NCI-H510A treated with DMSO at 0.1 percent for 48 hours (cell line): ENCODE data around the gene CCDC181.
"Not testable (repeated sequence)": the region's sequence is repeated elsewhere in the genome, so short reads cannot be mapped to it uniquely, and the experiment has no call there.

ENCODE experiments used
- DNase-seq: peaks from one replicate; lab custom pipeline; 2025; lab: John Stamatoyannopoulos, UW

Gene CCDC181

DNA sequence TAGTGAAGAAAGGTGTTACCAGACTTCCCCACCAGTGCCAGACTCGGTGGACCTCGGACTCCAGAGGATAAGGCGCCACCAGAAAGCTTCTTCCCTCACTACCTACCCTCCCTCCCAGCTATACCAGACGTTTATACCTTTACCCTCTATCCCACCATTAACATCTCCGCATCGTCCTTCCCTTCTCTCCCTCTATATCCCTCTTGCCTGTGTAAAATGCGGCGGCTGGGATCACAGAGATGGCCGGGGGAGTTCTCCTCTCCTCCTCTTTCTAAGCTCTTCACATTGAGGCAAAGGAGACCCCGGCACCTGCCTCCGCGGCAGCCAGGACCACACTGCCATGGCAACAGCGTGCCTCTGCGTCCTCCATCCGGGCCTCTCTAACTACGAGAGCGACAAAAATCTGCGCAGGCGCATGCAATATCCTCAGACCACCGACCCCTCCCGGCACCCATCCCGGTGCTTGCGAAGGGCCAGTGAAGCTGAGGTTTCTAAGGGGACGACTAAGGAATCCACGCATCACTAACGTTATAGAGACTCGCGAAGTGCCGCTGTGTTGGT, at the start of gene CCDC181:
Gene CCDC181 (minus strand): TSS at position 394 of the 561 bp plus-strand sequence. CDS start 2,547 bp downstream, outside the sequence.
- DNase-seq: peak; percentile 90

DNA sequence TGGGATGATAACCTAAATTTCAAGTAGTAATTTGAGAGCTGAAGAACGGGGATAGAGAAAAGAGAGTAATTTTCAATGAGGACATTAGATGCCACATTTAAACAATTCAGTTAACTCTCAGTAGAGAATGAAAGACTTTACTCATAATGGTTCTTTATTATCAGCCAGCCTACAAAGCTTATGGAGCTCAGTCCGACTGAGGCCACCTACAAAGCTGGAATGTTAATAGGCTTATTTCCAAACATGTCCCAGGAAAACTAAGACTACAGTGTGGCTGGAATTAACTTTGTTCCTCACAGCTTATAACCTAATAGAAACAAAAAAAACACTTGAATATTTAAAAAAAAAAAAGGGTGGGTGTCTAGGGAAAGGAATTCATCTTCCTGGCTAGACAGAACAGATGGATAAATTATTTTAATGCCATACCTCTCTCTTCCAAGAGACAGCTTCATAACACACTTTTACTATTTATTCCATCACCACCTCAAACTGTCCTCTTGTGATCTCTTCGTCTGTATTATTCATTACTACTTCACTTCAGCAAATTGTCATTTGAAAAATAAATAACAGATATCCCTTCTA, 48.6 kb upstream of the CCDC181 start:
- no peak for DNase-seq

- no peak for DNase-seq
These were observed 47.2 kb upstream of the CCDC181 start for GRCh38 chr1:169474302-169474995.

DNA sequence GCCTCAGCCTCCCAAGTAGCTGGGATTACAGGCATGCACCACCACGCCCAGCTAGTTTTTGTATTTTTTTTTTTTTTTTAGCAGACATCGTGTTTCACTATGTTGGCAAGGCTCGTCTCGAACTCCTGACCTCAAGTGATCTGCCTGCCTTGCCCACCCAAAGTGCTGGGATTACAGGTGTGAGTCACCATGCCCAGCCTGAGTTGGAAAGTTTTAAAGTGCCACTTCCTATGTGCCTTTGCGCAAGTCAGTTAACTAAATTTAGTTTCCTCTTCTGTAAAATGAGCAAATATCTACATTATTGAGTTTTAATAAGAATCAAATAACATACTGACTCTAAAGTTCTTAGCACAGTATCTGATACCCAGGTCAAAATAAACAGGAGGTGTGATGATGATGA, 46.1 kb upstream of the CCDC181 start:
- DNase-seq: no peak

DNA sequence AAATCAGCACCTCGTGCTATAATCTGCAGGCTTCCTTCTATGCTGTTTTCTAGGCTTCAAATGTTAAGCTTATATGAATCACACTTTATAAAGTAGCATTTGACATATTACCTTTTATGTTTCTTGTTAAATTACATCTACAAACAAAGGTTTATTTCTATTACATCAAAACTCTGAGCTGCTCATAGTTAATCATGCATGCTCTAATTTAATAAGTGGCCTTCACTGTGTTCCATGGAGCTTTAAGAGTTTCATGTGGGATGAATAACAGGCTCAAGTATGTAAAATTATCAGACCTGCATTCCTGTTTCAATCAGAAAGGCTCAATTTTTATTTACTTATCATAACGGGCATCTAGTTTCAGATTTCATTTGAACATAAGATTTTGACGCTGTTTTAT, 45.5 kb upstream of the CCDC181 start:
- no peak for DNase-seq

DNA sequence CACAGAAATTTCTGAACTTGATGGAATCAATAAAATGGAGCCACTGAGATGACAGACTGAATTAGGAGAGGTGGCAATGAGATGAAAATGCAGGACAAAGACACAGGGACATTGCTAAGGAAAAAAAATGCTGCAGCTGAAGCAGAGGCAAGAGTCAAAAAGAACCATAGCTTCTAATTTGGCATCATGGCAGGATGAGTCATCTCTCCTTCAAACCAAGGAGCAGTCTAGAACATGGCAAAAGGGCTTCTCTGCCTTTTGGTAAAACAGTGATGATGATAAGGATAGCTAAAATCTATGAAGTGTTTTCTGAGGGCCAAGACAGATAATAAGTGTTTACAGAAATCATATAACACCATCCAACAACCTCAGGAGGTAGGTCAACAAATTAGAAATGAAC, 41.7 kb upstream of the CCDC181 start:
- no peak for DNase-seq

- peak; percentile 36 for DNase-seq
These were observed 39.3 kb upstream of the CCDC181 start for GRCh38 chr1:169466259-169467230.

GRCh38 chr1:169465281-169465680, 38.0 kb upstream of the CCDC181 start:
- DNase-seq: no peak

GRCh38 chr1:169462385-169462784, 35.1 kb upstream of the CCDC181 start:
- DNase-seq: no peak

DNA sequence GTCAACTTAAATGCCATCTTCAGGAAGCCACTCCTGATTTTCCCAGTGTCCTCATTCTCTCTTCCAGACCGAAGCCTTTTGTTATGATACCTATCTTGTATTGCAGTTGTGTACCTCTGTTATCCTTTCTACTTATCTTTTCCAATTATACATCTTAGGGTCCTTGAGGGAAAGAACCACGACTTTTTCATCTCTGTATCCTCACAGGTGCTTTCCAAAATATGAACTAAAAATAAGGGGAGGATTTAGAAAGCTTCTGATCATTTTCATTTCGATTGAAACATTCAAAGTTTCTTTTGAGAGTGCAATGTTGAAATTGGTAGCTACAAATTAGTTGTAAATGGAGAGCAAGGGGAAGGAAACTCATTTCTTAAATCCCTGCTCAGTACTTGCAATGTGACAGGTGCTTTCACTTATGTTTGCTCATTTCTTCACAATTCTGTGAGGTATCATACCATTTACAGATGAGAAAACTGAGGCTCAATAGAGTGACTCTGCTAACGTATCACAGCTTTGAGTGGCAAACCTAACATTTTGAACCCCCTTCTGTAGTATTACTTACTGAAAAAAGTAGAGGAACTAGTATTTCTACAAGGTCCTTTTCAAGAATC, 34.2 kb upstream of the CCDC181 start:
- no peak for DNase-seq

DNA sequence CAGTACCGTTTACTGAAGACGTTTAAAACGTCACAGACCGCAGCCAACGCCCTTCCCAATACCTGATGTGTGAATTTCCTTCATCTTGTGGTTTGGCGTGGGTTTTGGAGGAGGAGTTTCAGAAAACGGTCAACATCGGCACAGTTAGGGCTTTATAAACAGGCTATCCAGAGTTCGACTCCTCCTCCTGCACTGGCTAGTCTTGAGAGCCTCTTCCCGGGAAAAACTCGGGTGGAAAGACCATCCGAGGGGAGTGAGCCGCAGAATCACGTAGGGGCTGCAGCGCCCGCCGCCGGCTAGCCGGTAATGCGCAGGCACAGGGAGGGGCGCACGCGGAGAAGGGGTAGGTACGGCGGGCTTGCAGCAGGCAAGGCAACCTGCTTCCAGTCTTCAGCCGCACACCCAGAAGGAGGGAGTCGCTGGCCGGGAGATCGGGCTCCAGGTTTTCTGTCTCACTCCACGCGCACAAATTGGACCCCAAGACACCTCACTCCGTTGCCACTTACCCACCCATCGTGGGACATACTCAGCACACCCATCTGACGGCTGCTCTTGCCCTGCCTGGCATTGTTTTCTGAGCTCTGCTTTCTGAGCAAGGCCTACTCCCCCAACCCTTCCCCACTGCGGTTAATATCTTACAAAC, 33.0 kb upstream of the CCDC181 start:
- DNase-seq: no peak

DNA sequence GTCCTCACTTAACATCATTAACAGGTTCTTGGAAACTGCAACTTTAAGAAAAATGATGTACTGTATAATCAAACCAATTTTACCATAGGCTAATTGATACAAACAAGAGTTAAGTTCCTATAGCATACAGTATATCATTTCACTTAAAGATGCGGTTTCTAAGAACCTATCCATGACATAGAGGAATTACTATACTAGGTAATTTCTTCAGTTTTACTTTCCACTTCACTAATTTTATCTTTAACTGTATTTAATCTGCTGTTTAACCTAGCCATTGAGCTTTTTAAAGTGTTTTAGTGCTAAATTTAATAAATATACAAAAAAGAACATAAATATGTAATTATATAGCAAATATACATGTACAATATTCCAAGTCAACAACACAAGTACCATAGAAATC, 30.2 kb upstream of the CCDC181 start:
- no peak for DNase-seq

GRCh38 chr1:169456029-169456428, 28.8 kb upstream of the CCDC181 start:
- DNase-seq: no peak

DNA sequence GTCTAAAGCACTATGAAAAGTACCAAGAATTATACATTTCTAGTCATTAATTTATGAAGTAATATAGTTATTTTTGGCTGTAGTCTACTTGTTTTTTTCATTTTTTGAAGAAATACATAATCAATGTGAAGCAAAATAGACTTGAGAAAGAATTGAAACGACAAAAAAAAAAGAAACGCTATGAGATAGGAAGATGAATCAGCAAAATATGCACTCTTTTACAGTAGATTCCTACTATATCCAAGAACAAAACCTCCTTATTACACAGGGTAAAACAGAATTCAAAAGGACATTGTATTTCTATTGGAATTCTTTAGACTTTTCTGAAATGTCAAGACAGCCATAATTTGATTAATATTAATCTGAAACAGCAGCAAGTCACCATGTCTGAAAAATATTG, 25.6 kb upstream of the CCDC181 start:
- no peak for DNase-seq

- DNase-seq: no peak
These were observed 24.0 kb upstream of the CCDC181 start for GRCh38 chr1:169451218-169451824.

DNA sequence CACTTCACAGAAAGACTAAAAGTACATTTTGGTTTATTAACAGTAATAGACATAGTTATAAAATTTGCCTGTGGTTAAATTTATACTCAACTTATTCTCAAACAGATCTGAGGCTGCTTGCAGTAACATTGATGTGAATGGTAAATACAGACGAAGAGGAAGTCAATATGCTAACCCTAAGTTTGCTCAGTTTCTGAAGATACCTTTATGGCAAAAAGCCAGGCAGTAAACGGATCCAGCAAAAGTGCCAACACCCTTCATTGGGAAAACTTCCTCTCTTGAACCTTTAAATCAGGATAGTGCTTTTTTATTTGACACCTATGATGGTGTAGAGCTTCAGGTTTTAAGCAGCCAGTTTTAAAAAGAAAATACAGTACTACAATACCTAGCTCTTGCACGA, 16.6 kb upstream of the CCDC181 start:
- no peak for DNase-seq

DNA sequence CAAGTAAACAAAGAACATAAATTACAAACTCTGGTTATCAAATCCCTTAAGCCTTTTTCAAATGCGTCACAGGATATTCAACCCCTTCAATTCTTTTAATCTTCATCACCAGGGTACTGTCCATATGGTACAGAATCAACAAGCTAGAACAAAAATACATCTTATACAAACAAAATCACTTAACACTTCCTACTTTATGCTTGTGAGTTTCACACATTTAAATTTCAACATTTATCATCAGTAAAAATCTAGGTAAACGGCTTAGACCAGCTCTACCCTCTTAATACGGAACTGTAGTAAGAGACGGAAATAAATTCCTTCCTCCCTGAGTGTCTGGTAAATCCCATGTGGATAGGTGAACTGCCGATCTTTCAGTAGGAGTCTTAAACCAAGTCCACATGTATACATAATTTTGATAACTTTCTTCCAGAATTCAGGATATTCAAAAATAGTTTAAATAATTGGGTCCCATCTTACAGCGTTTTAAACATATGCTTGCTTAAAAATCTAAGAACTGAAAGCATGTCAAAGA, 1.0 kb downstream of the CCDC181 start:
- peak; percentile 37 for DNase-seq

- DNase-seq: no peak
These were observed 6.0 kb downstream of the CCDC181 start for GRCh38 chr1:169421309-169421708.

DNA sequence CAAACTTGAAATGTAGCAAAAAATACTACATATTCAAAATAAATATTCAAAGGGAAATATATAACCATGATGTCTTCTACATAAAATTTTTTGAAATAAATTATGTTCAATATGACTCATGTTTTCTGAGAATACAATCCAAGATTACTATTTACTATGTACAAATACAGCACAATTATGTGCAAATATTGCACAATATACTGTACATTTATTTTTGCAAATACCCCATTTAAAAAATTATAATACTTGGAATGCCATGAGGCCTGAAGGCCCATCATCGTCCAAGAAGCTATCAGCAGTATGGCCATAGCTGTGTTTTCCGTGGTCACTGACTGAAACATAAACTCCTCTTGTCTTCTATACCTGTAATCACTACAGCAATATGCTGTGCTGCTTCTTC, 12.3 kb downstream of the CCDC181 start:
- DNase-seq: no peak

GRCh38 chr1:169408340-169408739, 18.9 kb downstream of the CCDC181 start:
- not testable (repeated sequence) for DNase-seq

DNA sequence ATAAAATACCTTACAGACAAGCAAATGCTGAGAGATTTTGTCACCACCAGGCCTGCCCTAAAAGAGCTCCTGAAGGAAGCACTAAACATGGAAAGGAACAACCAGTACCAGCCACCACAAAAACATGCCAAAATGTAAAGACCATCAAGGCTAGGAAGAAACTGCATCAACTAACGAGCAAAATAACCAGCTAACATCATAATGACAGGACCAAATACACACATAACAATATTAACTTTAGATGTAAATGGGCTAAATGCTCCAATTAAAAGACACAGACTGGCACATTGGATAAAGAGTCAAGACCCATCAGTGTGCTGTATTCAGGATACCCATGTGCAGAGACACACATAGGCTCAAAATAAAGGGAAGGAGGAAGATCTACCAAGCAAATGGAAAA, 24.7 kb downstream of the CCDC181 start:
- not testable (repeated sequence) for DNase-seq
